Subcutaneous adipose tissue (tissue), 4 donors: ENCODE results near the gene DAB1. TPM values are rescaled to one million over a fixed set of nuclear protein-coding genes. Genes with fewer than 3 reads are reported as not detected.

Experiments
- CTCF ChIP-seq: fragments of 450-650 bp; IDR thresholded peaks from one replicate; pipeline ENCODE4 v1.5.1; 2016; ENCODE audit warnings: low read depth, mild to moderate bottlenecking, control low read depth, antibody characterized with exemption, moderate library complexity
- total RNA-seq, 4 donors: library from RNA; depleted of rRNA; stranded (reverse); fragments of >200 nt; gene quantifications; one replicate each; pipeline ENCODE4 v1.1.0, GENCODE V29; 2016

The DAB1 gene
- total RNA-seq, 4 donors from 2014 or later = 0.22 to 0.98 (median 0.45) TPM

- TF ChIP-seq CTCF = no peak
These were observed 261.1 kb downstream of the DAB1 start for GRCh38 chr1:57162607-57163261.

DNA sequence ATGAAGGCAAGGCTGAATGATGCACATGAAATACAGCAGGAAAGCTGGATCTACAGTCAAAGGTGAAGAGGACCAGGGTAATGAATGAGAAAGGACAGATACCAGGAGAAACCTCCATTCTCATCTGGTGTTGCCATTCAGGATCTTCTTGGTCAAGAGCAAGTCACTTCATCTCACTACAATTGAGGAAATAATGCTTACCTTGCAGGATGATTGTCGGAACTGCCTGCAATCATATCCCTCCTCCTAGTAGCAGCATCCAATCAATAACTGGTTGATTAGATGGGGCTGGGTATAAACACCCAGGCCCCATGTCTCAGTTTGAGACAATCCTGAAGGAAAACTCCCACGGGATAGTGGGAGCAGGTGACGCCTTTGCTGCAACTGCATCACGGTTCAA, 263.3 kb downstream of the DAB1 start:
- TF ChIP-seq CTCF = no peak

GRCh38 chr1:57158604-57158998, 265.3 kb downstream of the DAB1 start:
- TF ChIP-seq CTCF = no peak

- TF ChIP-seq CTCF = no peak
These were observed 265.8 kb downstream of the DAB1 start for GRCh38 chr1:57157818-57158603.

DNA sequence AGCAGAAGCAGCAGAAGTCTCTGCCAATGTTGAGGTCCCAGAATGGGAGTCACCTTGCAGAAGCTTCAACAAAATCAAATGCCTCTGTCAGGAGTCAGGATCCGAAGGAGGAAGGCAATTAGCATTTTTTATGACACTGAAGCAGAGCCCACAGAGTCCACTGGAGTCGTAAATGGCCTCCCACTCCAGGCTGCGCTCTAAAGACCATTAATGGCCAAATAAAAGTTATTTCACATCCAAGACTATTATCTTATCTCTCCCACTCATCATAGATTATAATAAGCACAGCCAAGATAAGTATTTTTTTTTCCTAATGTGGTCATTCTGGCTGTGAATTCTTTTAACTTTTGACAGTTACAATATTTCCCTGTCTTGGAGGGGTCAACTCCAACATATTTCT, 267.0 kb downstream of the DAB1 start:
- no peak for TF ChIP-seq CTCF

DNA sequence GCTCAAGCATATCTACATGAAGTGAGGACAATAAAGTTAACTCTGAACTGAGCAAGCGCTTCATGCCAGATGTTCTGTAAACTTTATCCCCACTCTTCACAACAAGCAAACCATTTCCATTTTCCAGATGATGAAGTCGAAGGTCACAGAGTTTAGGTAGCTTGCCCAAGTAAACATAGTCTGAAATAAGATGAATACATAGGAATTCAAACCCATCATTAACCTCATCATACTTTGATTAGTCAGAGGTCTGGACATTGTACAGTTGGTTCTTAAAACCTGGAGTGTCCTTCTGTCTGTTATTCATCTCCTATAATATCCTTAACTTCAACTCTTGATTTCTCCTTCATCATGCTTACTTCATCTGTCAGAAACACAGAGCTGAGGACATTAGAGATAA, 277.8 kb downstream of the DAB1 start:
- TF ChIP-seq CTCF = no peak

DNA sequence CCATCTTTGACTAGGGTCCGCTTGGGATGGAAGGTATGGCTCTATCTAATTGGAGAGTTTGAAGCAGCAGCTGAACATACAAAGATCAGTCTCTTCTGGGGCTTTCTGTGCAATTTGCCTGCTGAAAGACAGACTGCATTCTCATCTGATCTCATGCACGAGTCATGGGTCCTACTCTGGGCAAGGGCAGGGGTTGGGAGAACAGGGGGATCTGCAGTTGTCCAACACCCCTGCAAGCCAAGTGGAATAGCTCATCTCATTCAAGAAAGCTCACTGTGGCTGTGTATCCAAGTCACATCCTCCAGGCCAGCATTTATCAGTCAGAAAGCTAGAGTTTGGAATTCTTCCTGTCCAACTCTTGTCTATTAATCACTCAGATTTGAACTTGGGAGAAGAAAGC, 280.9 kb downstream of the DAB1 start:
- TF ChIP-seq CTCF = no peak
